IPS-15b (cell line): ENCODE data around the gene PPM1M.

Experiments
- H3K27me3 ChIP-seq: one replicate; pipeline ENCODE4 v1.6.1; 2013; ENCODE audit warnings: low read length; ENCODE audit not compliant: control insufficient read depth, insufficient read depth
- H3K36me3 ChIP-seq: one replicate; pipeline ENCODE4 v1.6.1; 2013; ENCODE audit warnings: low read length; ENCODE audit not compliant: control insufficient read depth, insufficient read depth
- H3K4me1 ChIP-seq: one replicate; pipeline ENCODE4 v1.6.1; 2013; ENCODE audit warnings: mild to moderate bottlenecking, low read length; ENCODE audit not compliant: control insufficient read depth, insufficient read depth
- H3K4me3 ChIP-seq: one replicate; pipeline ENCODE4 v1.5.1; 2013; ENCODE audit warnings: low read depth, low read length
- H3K9ac ChIP-seq: one replicate; pipeline ENCODE4 v1.6.1; 2013; ENCODE audit warnings: low read depth, mild to moderate bottlenecking, low read length
- H3K9me3 ChIP-seq: one replicate; pipeline ENCODE4 v1.6.1; 2013; ENCODE audit warnings: mild to moderate bottlenecking, low read length; ENCODE audit not compliant: control insufficient read depth, insufficient read depth

The PPM1M gene

GRCh38 chr3:52245322-52246263, at the start of gene PPM1M:
TSS of gene PPM1M (plus strand) at chr3:52245759. CDS start at chr3:52245825, 66 bp downstream.
- Histone ChIP-seq H3K27me3 (peaks cover 29% of the 10 kb centered on the region), H3K9ac (no peak within 1 kb of the TSS), H3K9me3 (no peaks in the 10 kb centered on the region), H3K4me1 (peaks cover 7% of the 10 kb centered on the region), H3K36me3 (peaks cover 8% of the 10 kb centered on the region), H3K4me3 (peak within 1 kb of the TSS; percentile 65)

- Histone ChIP-seq H3K4me1 (peaks cover 6% of the 10 kb centered on the region), H3K36me3 (no peaks in the 10 kb centered on the region), H3K4me3 (no peak overlapping the region), H3K27me3 (peaks cover 5% of the 10 kb centered on the region), H3K9me3 (no peaks in the 10 kb centered on the region), H3K9ac (no peak overlapping the region)
These were observed 49.7 kb upstream of the PPM1M start for GRCh38 chr3:52195823-52196331.

- H3K4me3 ChIP-seq: no peak overlapping the region
- peaks cover 5% of the 10 kb centered on the region for H3K27me3 ChIP-seq
- H3K4me1 ChIP-seq: peaks cover 6% of the 10 kb centered on the region
- no peaks in the 10 kb centered on the region for H3K9me3 ChIP-seq
- no peak overlapping the region for H3K9ac ChIP-seq
- H3K36me3 ChIP-seq: peaks cover 7% of the 10 kb centered on the region
These were observed 48.6 kb upstream of the PPM1M start for GRCh38 chr3:52196977-52197376.

- Histone ChIP-seq H3K4me3 (peak overlapping the region; percentile 83), H3K9ac (peak overlapping the region; percentile 70), H3K4me1 (peaks cover 6% of the 10 kb centered on the region), H3K27me3 (peaks cover 5% of the 10 kb centered on the region), H3K36me3 (peaks cover 9% of the 10 kb centered on the region), H3K9me3 (no peaks in the 10 kb centered on the region)
These were observed 48.1 kb upstream of the PPM1M start for GRCh38 chr3:52197499-52197841.

GRCh38 chr3:52197842-52198625, 47.5 kb upstream of the PPM1M start, which contains the start of gene ALAS1:
TSS of gene ALAS1 (plus strand) at chr3:52198160. CDS start at chr3:52199242, 1,082 bp downstream.
- Histone ChIP-seq H3K36me3 (peaks cover 12% of the 10 kb centered on the region), H3K9me3 (no peaks in the 10 kb centered on the region), H3K4me1 (peaks cover 6% of the 10 kb centered on the region), H3K27me3 (peaks cover 5% of the 10 kb centered on the region), H3K4me3 (peak within 1 kb of the TSS; percentile 83), H3K9ac (peak within 1 kb of the TSS; percentile 70)

GRCh38 chr3:52198643-52199608, 46.6 kb upstream of the PPM1M start:
- Histone ChIP-seq H3K4me1 (peaks cover 6% of the 10 kb centered on the region), H3K9me3 (no peaks in the 10 kb centered on the region)

GRCh38 chr3:52200981-52201679, 44.4 kb upstream of the PPM1M start:
- H3K9me3 ChIP-seq: no peaks in the 10 kb centered on the region
- peaks cover 5% of the 10 kb centered on the region for H3K27me3 ChIP-seq
- H3K4me1 ChIP-seq: peaks cover 6% of the 10 kb centered on the region
- H3K4me3 ChIP-seq: no peak overlapping the region
- no peak overlapping the region for H3K9ac ChIP-seq
- H3K36me3 ChIP-seq: peaks cover 31% of the 10 kb centered on the region

More at GRCh38 chr3:52198643-52199608, 46.6 kb upstream of the PPM1M start:
- peaks cover 13% of the 10 kb centered on the region for H3K36me3 ChIP-seq
- peak overlapping the region; percentile 61 for H3K9ac ChIP-seq
- peaks cover 5% of the 10 kb centered on the region for H3K27me3 ChIP-seq
- peak overlapping the region; percentile 83 for H3K4me3 ChIP-seq

- Histone ChIP-seq H3K36me3 (peaks cover 39% of the 10 kb centered on the region), H3K4me1 (peaks cover 3% of the 10 kb centered on the region), H3K9me3 (no peaks in the 10 kb centered on the region), H3K4me3 (no peak overlapping the region), H3K27me3 (no peaks in the 10 kb centered on the region), H3K9ac (no peak overlapping the region)
These were observed 43.0 kb upstream of the PPM1M start for GRCh38 chr3:52202384-52203077.

GRCh38 chr3:52203701-52204100, 41.9 kb upstream of the PPM1M start:
- H3K9me3 ChIP-seq: no peaks in the 10 kb centered on the region
- peaks cover 1% of the 10 kb centered on the region for H3K4me1 ChIP-seq
- no peak overlapping the region for H3K4me3 ChIP-seq
- H3K36me3 ChIP-seq: peaks cover 48% of the 10 kb centered on the region
- no peaks in the 10 kb centered on the region for H3K27me3 ChIP-seq
- no peak overlapping the region for H3K9ac ChIP-seq
